ENCODE results near the gene SATB1. TPM values are rescaled to one million over a fixed set of nuclear protein-coding genes. Genes with fewer than 3 reads are reported as not detected.

Gene SATB1
- total and polyA plus RNA-seq, 2 of the 4 experiments (the other 2 are of a cell fraction): 7.5 to 10.7 TPM

DNA sequence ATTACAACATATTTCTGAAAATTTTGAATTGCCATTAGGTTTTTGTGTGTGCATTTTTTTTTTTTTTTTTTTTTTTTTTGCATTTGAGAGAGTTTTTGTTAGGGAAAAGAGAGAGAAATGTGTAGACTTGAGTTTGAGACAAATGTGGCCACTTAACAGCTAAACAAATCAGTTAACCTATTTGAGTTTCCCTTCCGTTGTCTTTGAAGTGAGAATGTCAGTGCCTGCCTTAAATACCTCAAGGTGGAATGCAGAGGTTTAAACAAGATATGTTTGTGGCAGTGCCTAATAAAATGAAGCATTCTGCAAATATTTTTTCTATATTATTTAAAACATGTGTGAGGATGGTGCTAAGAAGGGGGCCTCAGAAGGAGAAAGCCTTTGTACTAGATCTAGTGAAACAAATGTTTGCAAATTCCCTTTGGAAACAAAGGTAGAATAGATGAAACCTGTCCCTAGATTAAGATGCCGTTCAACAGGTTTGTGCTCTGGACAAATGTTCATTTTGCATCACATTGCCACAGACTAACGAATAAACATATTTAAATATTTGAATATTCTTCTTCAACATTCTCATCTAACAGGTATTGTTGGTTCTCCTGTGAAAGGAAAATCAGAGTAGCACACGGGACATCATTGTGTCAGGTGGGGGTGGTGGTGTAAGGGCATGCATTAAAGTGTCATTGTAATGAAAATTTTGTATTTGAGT is 80.7 kb downstream of the SATB1 start:
- ATAC-seq (ENCODE audit: low read depth): no peak
- H2BK120ac ChIP-seq (ENCODE audit: low read depth, low read length): no peak overlapping the region
- H3K36me3 ChIP-seq (ENCODE audit: control insufficient read depth, insufficient read depth, low read length): peaks cover 2% of the 10 kb centered on the region; the same call in 1 of the 2 replicates
- no peak for DNase-seq
- intact Hi-C loops (cut with micrococcal nuclease): no loop called here
- no peaks in the 10 kb centered on the region for H3K79me1 ChIP-seq (ENCODE audit: low read depth in 1 of 2, low read length in 2 of 2)
- H3K4me3 ChIP-seq (ENCODE audit: insufficient read depth, low read depth, low read length): no peak overlapping the region
- POLR2A ChIA-PET (ENCODE audit: unreplicated experiment): no interaction called here
- H3K9me1 ChIP-seq (ENCODE audit: insufficient read depth, low read length): no peaks in the 10 kb centered on the region
- BruUV-seq (replicated peaks): no TSS peak
- no peak overlapping the region for H3K56ac ChIP-seq (ENCODE audit: extremely low read depth, insufficient read depth, low read length)
- no CpG with 5 or more reads among the region's 4 CpGs for WGBS, 2 experiments (ENCODE audit: extremely low coverage in 2 of 2, insufficient read length in 1 of 2)
- CTCF ChIA-PET: interaction anchor here (1.0 kb wide), 1 partner anchor 57 kb away, joined by 3 read pairs; no protein-coding TSS in a partner anchor
- H3K4ac ChIP-seq (ENCODE audit: low read depth, low read length): no peak overlapping the region
- H3K14ac ChIP-seq (replicated peaks; ENCODE audit: low read depth, low read length): no peak overlapping the region
- no peak overlapping the region for H4K91ac ChIP-seq (ENCODE audit: insufficient read depth, low read depth, low read length)
- no peaks in the 10 kb centered on the region for H3K4me1 ChIP-seq (ENCODE audit: control insufficient read depth, insufficient read depth, low read length)
- no peak overlapping the region for H2BK15ac ChIP-seq (ENCODE audit: low read depth, low read length)
- no peak overlapping the region for H2BK20ac ChIP-seq (ENCODE audit: low read depth, low read length)
- no peak overlapping the region for H3K9ac ChIP-seq (ENCODE audit: low read depth, low read length)
- no peak overlapping the region for H2AFZ ChIP-seq (replicated peaks; ENCODE audit: low read length, poor library complexity)
- H4K5ac ChIP-seq (ENCODE audit: low read depth, low read length): no peak overlapping the region
- H2AK5ac ChIP-seq (ENCODE audit: low read depth, low read length): no peak overlapping the region
- H3K27ac ChIP-seq (ENCODE audit: insufficient read depth, low read length): no peak overlapping the region
- no peak overlapping the region for H2AK9ac ChIP-seq (replicated peaks; ENCODE audit: low read depth, low read length, poor library complexity)
- H3K23ac ChIP-seq (ENCODE audit: low read depth, low read length): no peak overlapping the region
- H3K27me3 ChIP-seq (ENCODE audit: control insufficient read depth, insufficient read depth, low read length): no peaks in the 10 kb centered on the region
- H3K18ac ChIP-seq (ENCODE audit: low read depth, low read length): no peak overlapping the region
- TF ChIP-seq NFE2L2 (IDR thresholded peaks at IDR 0.05; ENCODE audit: low read depth, low read length): no peak
- TF ChIP-seq, protein P1, sequence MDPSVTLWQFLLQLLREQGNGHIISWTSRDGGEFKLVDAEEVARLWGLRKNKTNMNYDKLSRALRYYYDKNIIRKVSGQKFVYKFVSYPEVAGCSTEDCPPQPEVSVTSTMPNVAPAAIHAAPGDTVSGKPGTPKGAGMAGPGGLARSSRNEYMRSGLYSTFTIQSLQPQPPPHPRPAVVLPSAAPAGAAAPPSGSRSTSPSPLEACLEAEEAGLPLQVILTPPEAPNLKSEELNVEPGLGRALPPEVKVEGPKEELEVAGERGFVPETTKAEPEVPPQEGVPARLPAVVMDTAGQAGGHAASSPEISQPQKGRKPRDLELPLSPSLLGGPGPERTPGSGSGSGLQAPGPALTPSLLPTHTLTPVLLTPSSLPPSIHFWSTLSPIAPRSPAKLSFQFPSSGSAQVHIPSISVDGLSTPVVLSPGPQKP (IDR thresholded peaks at IDR 0.05; ENCODE audit: borderline replicate concordance, low read depth, low read length): no peak
- TF ChIP-seq CHD1 (IDR thresholded peaks at IDR 0.05; ENCODE audit: low read depth, low read length): no peak
- no peak for TF ChIP-seq RAD21 (IDR thresholded peaks at IDR 0.05; ENCODE audit: low read length)
- no peak for TF ChIP-seq FOS (IDR thresholded peaks at IDR 0.05; ENCODE audit: low read depth, low read length)
- no peak for TF ChIP-seq CEBPB (IDR thresholded peaks at IDR 0.05; ENCODE audit: low read depth, low read length)
- no peak for TF ChIP-seq RFX5 (IDR thresholded peaks at IDR 0.05; ENCODE audit: low read depth, low read length)
- no peak for TF ChIP-seq BHLHE40 (IDR thresholded peaks at IDR 0.05; ENCODE audit: low read depth, low read length)
- TF ChIP-seq MAFK (IDR thresholded peaks at IDR 0.05; ENCODE audit: low read depth, low read length): no peak
- no peak for TF ChIP-seq SMC3 (IDR thresholded peaks at IDR 0.05; ENCODE audit: low read depth, low read length)
- TF ChIP-seq, protein P2, sequence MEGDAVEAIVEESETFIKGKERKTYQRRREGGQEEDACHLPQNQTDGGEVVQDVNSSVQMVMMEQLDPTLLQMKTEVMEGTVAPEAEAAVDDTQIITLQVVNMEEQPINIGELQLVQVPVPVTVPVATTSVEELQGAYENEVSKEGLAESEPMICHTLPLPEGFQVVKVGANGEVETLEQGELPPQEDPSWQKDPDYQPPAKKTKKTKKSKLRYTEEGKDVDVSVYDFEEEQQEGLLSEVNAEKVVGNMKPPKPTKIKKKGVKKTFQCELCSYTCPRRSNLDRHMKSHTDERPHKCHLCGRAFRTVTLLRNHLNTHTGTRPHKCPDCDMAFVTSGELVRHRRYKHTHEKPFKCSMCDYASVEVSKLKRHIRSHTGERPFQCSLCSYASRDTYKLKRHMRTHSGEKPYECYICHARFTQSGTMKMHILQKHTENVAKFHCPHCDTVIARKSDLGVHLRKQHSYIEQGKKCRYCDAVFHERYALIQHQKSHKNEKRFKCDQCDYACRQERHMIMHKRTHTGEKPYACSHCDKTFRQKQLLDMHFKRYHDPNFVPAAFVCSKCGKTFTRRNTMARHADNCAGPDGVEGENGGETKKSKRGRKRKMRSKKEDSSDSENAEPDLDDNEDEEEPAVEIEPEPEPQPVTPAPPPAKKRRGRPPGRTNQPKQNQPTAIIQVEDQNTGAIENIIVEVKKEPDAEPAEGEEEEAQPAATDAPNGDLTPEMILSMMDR (conservative IDR thresholded peaks at IDR 0.05; ENCODE audit: low read depth, low read length): no peak
- TF ChIP-seq POLR2A (IDR thresholded peaks at IDR 0.05; ENCODE audit: low read depth, low read length): no peak
- no peak for TF ChIP-seq MXI1 (IDR thresholded peaks at IDR 0.05; ENCODE audit: borderline replicate concordance, low read depth, low read length)
- TF ChIP-seq MAZ (IDR thresholded peaks at IDR 0.05; ENCODE audit: borderline replicate concordance, low read depth, low read length): no peak
- H4K8ac ChIP-seq (ENCODE audit: low read depth in 2 of 2, low read length in 2 of 2): no peak overlapping the region
- dilution Hi-C loops (cut with HindIII; ENCODE audit: low sequenced_read_pairs, unreplicated experiment): no loop called here
- H4K20me1 ChIP-seq (ENCODE audit: insufficient read depth, low read length): no peaks in the 10 kb centered on the region
- no peaks in the 10 kb centered on the region for H3K9me3 ChIP-seq (ENCODE audit: control insufficient read depth, insufficient read depth, low read length)
- H3K4me2 ChIP-seq (ENCODE audit: low read depth, low read length): no peak overlapping the region
- in situ Hi-C loops (cut with MboI; ENCODE audit: low sequenced_read_pairs): no loop called here
- H2BK5ac ChIP-seq (ENCODE audit: low read depth, low read length, poor library complexity, severe bottlenecking): no peak overlapping the region

Data from IMR-90 (cell line).